GM19395 (cell line): ENCODE data around the gene SLC50A1.
"Not testable (repeated sequence)": the region's sequence is repeated elsewhere in the genome, so short reads cannot be mapped to it uniquely, and the experiment has no call there.

Source experiments
- ATAC-seq: cut with Tn5 transposase; IDR thresholded peaks from one replicate; pipeline ENCODE4 v1.9.1; 2021; ENCODE audit warnings: mild to moderate bottlenecking, moderate library complexity; ENCODE audit not compliant: unreplicated experiment

Gene SLC50A1

GRCh38 chr1:155116113-155116764 is 19.4 kb upstream of the SLC50A1 start:
- no peak for ATAC-seq

- no peak for ATAC-seq
Measured at GRCh38 chr1:155117610-155118009, 18.0 kb upstream of the SLC50A1 start.

- ATAC-seq, result not testable (repeated sequence)
Measured at GRCh38 chr1:155118090-155118489, 17.6 kb upstream of the SLC50A1 start.

- ATAC-seq, result no peak
Measured at GRCh38 chr1:155120253-155120652, 15.4 kb upstream of the SLC50A1 start.

GRCh38 chr1:155121249-155121648 is 14.4 kb upstream of the SLC50A1 start:
- ATAC-seq, result no peak

- no peak for ATAC-seq
Measured at GRCh38 chr1:155122308-155122707, 13.3 kb upstream of the SLC50A1 start.

- ATAC-seq, result no peak
Measured at GRCh38 chr1:155123801-155124200, 11.9 kb upstream of the SLC50A1 start.

GRCh38 chr1:155124503-155125463 is 10.9 kb upstream of the SLC50A1 start:
- no peak for ATAC-seq

- no peak for ATAC-seq
Measured at GRCh38 chr1:155125511-155125945, 10.1 kb upstream of the SLC50A1 start.

GRCh38 chr1:155125946-155126555 is 9.6 kb upstream of the SLC50A1 start:
- ATAC-seq, result no peak

- no peak for ATAC-seq
Measured at GRCh38 chr1:155126556-155127104, 9.0 kb upstream of the SLC50A1 start.

GRCh38 chr1:155127105-155127966 is 8.3 kb upstream of the SLC50A1 start, which contains the start of gene EFNA1:
Gene EFNA1 (plus strand): TSS chr1:155127876. CDS start chr1:155127978, 102 bp downstream.
- no peak for ATAC-seq

GRCh38 chr1:155127967-155128754 is 7.5 kb upstream of the SLC50A1 start:
- ATAC-seq, result no peak

- no peak for ATAC-seq
Measured at GRCh38 chr1:155128755-155129473, 6.7 kb upstream of the SLC50A1 start.

- no peak for ATAC-seq
Measured at GRCh38 chr1:155130272-155131006, 5.2 kb upstream of the SLC50A1 start.

GRCh38 chr1:155131285-155131684 is 4.4 kb upstream of the SLC50A1 start:
- ATAC-seq, result no peak

- ATAC-seq, result no peak
Measured at GRCh38 chr1:155131856-155132255, 3.8 kb upstream of the SLC50A1 start.

- ATAC-seq, result no peak
Measured at GRCh38 chr1:155133799-155134281, 1.8 kb upstream of the SLC50A1 start.
